ENCODE results near the gene CCDC183.

The CCDC183 gene

GRCh38 chr9:136820971-136821825 is 25.1 kb downstream of the CCDC183 start:
- no peaks in the 10 kb centered on the region for H3K9me3 ChIP-seq (ENCODE audit: low read length)
- no peaks in the 10 kb centered on the region for H4K20me1 ChIP-seq (ENCODE audit: insufficient read depth, low read length)
- H3K79me2 ChIP-seq (ENCODE audit: insufficient read depth, low read length): peaks cover 11% of the 10 kb centered on the region; the same call in 1 of the 2 replicates
- no peak overlapping the region for H2AFZ ChIP-seq (ENCODE audit: low read length)
- H3K4me3 ChIP-seq (ENCODE audit: low read depth, low read length, poor library complexity, severe bottlenecking): no peak overlapping the region
- H3K27ac ChIP-seq (ENCODE audit: low read depth, low read length, poor library complexity, severe bottlenecking): no peak overlapping the region
- no peaks in the 10 kb centered on the region for H3F3A ChIP-seq (ENCODE audit: insufficient read depth, low read length)
- H3K4me1 ChIP-seq (ENCODE audit: insufficient read depth, low read length, severe bottlenecking): no peaks in the 10 kb centered on the region
- H3K27me3 ChIP-seq (ENCODE audit: insufficient read depth, low read length): no peaks in the 10 kb centered on the region
- no peaks in the 10 kb centered on the region for H3K9me2 ChIP-seq (ENCODE audit: low read depth, low read length)
- H3K9ac ChIP-seq (ENCODE audit: low read length): no peak overlapping the region
- H3K4me2 ChIP-seq (ENCODE audit: low read length): no peak overlapping the region
- TF ChIP-seq EZH2 (IDR thresholded peaks at IDR 0.05; ENCODE audit: borderline replicate concordance, low read length) (no peak), CTCF (IDR thresholded peaks at IDR 0.05; ENCODE audit: low read length) (no peak)
- peaks cover 44% of the 10 kb centered on the region for H3K36me3 ChIP-seq (ENCODE audit: insufficient read depth, low read length)

- TF ChIP-seq CTCF (IDR thresholded peaks at IDR 0.05; ENCODE audit: low read length): no peak
- no peak for TF ChIP-seq EZH2 (IDR thresholded peaks at IDR 0.05; ENCODE audit: borderline replicate concordance, low read length)
- Histone ChIP-seq H3K27me3 (ENCODE audit: insufficient read depth, low read length) (no peaks in the 10 kb centered on the region), H2AFZ (ENCODE audit: low read length) (no peak overlapping the region), H3K9ac (ENCODE audit: low read length) (no peak overlapping the region), H3K27ac (ENCODE audit: low read depth, low read length, poor library complexity, severe bottlenecking) (no peak overlapping the region), H4K20me1 (ENCODE audit: insufficient read depth, low read length) (no peaks in the 10 kb centered on the region), H3K9me3 (ENCODE audit: low read length) (no peaks in the 10 kb centered on the region), H3K79me2 (ENCODE audit: insufficient read depth, low read length) (peaks cover 11% of the 10 kb centered on the region; the same call in 1 of the 2 replicates), H3K4me3 (ENCODE audit: low read depth, low read length, poor library complexity, severe bottlenecking) (no peak overlapping the region), H3K4me2 (ENCODE audit: low read length) (no peak overlapping the region), H3F3A (ENCODE audit: insufficient read depth, low read length) (no peaks in the 10 kb centered on the region), H3K36me3 (ENCODE audit: insufficient read depth, low read length) (peaks cover 46% of the 10 kb centered on the region), H3K9me2 (ENCODE audit: low read depth, low read length) (no peaks in the 10 kb centered on the region), H3K4me1 (ENCODE audit: insufficient read depth, low read length, severe bottlenecking) (no peaks in the 10 kb centered on the region)
These were observed 25.8 kb downstream of the CCDC183 start for GRCh38 chr9:136821826-136822544.

GRCh38 chr9:136823136-136824046 is 27.3 kb downstream of the CCDC183 start:
- H3K4me3 ChIP-seq (ENCODE audit: low read depth, low read length, poor library complexity, severe bottlenecking): no peak overlapping the region
- H3K79me2 ChIP-seq (ENCODE audit: insufficient read depth, low read length): peaks cover 11% of the 10 kb centered on the region; the same call in 1 of the 2 replicates
- no peaks in the 10 kb centered on the region for H3F3A ChIP-seq (ENCODE audit: insufficient read depth, low read length)
- TF ChIP-seq EZH2 (IDR thresholded peaks at IDR 0.05; ENCODE audit: borderline replicate concordance, low read length) (no peak), CTCF (IDR thresholded peaks at IDR 0.05; ENCODE audit: low read length) (no peak)
- H3K4me1 ChIP-seq (ENCODE audit: insufficient read depth, low read length, severe bottlenecking): no peaks in the 10 kb centered on the region
- H3K9ac ChIP-seq (ENCODE audit: low read length): no peak overlapping the region
- no peak overlapping the region for H3K27ac ChIP-seq (ENCODE audit: low read depth, low read length, poor library complexity, severe bottlenecking)
- H3K9me3 ChIP-seq (ENCODE audit: low read length): no peaks in the 10 kb centered on the region
- no peaks in the 10 kb centered on the region for H4K20me1 ChIP-seq (ENCODE audit: insufficient read depth, low read length)
- no peak overlapping the region for H2AFZ ChIP-seq (ENCODE audit: low read length)
- H3K27me3 ChIP-seq (ENCODE audit: insufficient read depth, low read length): no peaks in the 10 kb centered on the region
- no peak overlapping the region for H3K4me2 ChIP-seq (ENCODE audit: low read length)
- H3K36me3 ChIP-seq (ENCODE audit: insufficient read depth, low read length): peaks cover 52% of the 10 kb centered on the region
- no peaks in the 10 kb centered on the region for H3K9me2 ChIP-seq (ENCODE audit: low read depth, low read length)
